ENCODE measurements around the gene PCDH18. TPM values are rescaled to one million over a fixed set of nuclear protein-coding genes. Genes with fewer than 3 reads are reported as not detected.
A peak's percentile ranks its signal among the peaks of the same experiment; 100 is the strongest.

PCDH18 gene
- total and polyA plus RNA-seq, 10 of the 15 experiments (the other 5 are each of a cell fraction or from before 2014, with no cell fraction given): 0.46 to 1.4 (median 0.96) TPM

DNA sequence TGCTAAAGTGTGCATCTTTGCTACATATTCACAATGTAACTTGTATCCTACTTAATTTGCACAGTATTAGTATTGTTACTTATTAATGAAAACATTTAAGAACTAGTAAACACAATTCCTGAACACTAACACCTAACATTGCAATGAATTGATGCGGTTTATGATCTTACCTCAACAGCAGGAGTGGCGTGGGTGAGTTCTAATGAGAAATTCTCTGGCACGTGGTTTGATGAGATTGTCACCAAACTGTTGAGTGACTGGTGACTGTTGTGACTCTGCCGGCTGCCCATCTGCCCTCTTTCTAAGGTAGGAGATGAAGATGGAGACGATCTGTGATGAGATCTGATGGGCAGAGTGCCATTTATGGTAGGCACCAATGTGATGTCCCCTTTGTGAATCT is 2.9 kb downstream of the PCDH18 start:
- ChIA-PET CTCF (no interaction called here), RAD21 (ENCODE audit: unreplicated experiment) (no interaction called here), POLR2A (no interaction called here), SMC1A (ENCODE audit: uncharacterized antibody, unreplicated experiment) (interaction anchor here (1.8 kb wide), 1 partner anchor 13 kb away, joined by 5 read pairs; no protein-coding TSS in a partner anchor)
- in situ Hi-C loops (cut with MboI) (no loop called here), intact Hi-C loops (cut with micrococcal nuclease; ENCODE audit: unreplicated experiment) (no loop called here)
- H3K4me3 ChIP-seq: no peak overlapping the region
- no peak overlapping the region for H3K27ac ChIP-seq (ENCODE audit: control insufficient read depth, insufficient read depth)
- no peak overlapping the region for H3K9ac ChIP-seq (ENCODE audit: control insufficient read depth, insufficient read depth, low read length)
- H3K4me1 ChIP-seq (ENCODE audit: control insufficient read depth, insufficient read depth, low read length): no peaks in the 10 kb centered on the region
- no TSS peak for BruUV-seq (replicated peaks)
- WGBS (ENCODE audit: insufficient coverage, insufficient replicate concordance, low lambda C conversion rate, missing lambda C conversion rate): 38% methylated on average over 5 of the region's 5 CpGs
- no peaks in the 10 kb centered on the region for H3K36me3 ChIP-seq (ENCODE audit: control insufficient read depth in 2 of 2, insufficient read depth in 2 of 2, low read length in 1 of 2)
- no peaks in the 10 kb centered on the region for H3K27me3 ChIP-seq (replicated peaks in 1 of 2; ENCODE audit: control insufficient read depth in 2 of 2, insufficient read depth in 2 of 2, low read length in 1 of 2)
- no peak for TF ChIP-seq WRNIP1 (IDR thresholded peaks at IDR 0.05; ENCODE audit: borderline replicate concordance, low read depth, low read length)
- TF ChIP-seq, protein P1, sequence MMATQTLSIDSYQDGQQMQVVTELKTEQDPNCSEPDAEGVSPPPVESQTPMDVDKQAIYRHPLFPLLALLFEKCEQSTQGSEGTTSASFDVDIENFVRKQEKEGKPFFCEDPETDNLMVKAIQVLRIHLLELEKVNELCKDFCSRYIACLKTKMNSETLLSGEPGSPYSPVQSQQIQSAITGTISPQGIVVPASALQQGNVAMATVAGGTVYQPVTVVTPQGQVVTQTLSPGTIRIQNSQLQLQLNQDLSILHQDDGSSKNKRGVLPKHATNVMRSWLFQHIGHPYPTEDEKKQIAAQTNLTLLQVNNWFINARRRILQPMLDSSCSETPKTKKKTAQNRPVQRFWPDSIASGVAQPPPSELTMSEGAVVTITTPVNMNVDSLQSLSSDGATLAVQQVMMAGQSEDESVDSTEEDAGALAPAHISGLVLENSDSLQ (IDR thresholded peaks at IDR 0.05): peak; percentile 46; the same call in 1 of the 2 replicates
- no peaks in the 10 kb centered on the region for H3K79me2 ChIP-seq (ENCODE audit: control insufficient read depth, insufficient read depth, low read length)
- H3K9me3 ChIP-seq (replicated peaks; ENCODE audit: control insufficient read depth, insufficient read depth, low read length): no peaks in the 10 kb centered on the region
- no peak overlapping the region for H2AFZ ChIP-seq (ENCODE audit: control insufficient read depth, low read depth, low read length)
- no peaks in the 10 kb centered on the region for H4K20me1 ChIP-seq (ENCODE audit: control insufficient read depth, insufficient read depth)
- ATAC-seq (peak; percentile 26), DNase-seq (ENCODE audit: low read depth, low spot score) (no peak), FAIRE-seq (no peak)
- no peak overlapping the region for H3K4me2 ChIP-seq (ENCODE audit: control insufficient read depth, insufficient read depth)

DNA sequence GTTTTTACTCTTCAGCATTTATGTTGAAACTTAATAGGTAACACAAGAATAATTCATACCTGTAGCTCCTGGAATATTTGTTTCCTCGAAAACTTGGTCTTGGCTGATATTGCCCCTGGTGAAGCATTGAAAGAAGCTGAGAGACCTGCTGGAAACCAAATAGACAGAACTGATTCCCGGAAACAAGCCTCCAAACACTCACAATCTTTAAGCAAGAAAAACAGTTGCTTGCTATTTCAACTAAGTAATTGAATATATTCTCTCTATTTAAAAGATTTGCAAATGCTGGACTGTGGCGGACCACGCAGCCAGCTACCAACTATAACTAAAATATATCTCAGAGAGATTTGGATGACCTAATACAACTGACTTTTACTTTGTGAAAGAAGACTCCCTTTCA is 3.6 kb downstream of the PCDH18 start:
- H3K79me2 ChIP-seq (ENCODE audit: control insufficient read depth, insufficient read depth, low read length): no peaks in the 10 kb centered on the region
- H3K4me1 ChIP-seq (ENCODE audit: control insufficient read depth, insufficient read depth, low read length): no peaks in the 10 kb centered on the region
- no peaks in the 10 kb centered on the region for H3K36me3 ChIP-seq (ENCODE audit: control insufficient read depth in 2 of 2, insufficient read depth in 2 of 2, low read length in 1 of 2)
- FAIRE-seq: no peak
- no peaks in the 10 kb centered on the region for H3K27me3 ChIP-seq (replicated peaks in 1 of 2; ENCODE audit: control insufficient read depth in 2 of 2, insufficient read depth in 2 of 2, low read length in 1 of 2)
- SMC1A ChIA-PET (ENCODE audit: uncharacterized antibody, unreplicated experiment): interaction anchor here (0.6 to 1.8 kb wide), 3 partner anchors 12 to 192 kb away, joined by 3 to 6 read pairs (median 5); no protein-coding TSS in a partner anchor
- WGBS (ENCODE audit: insufficient coverage, insufficient replicate concordance, low lambda C conversion rate, missing lambda C conversion rate): 24% methylated on average over 4 of the region's 4 CpGs
- DNase-seq (ENCODE audit: low read depth, low spot score): no peak
- H3K9ac ChIP-seq (ENCODE audit: control insufficient read depth, insufficient read depth, low read length): no peak overlapping the region
- no TSS peak for BruUV-seq (replicated peaks)
- TF ChIP-seq CBX3 (IDR thresholded peaks at IDR 0.05; ENCODE audit: borderline replicate concordance, low read depth): no peak
- no peak for TF ChIP-seq DPF2 (IDR thresholded peaks at IDR 0.05)
- no peak for TF ChIP-seq POLR2AphosphoS5 (IDR thresholded peaks at IDR 0.05; ENCODE audit: low read length)
- TF ChIP-seq ZBTB11 (CRISPR knock-in tag; IDR thresholded peaks at IDR 0.05): no peak
- TF ChIP-seq IKZF1 (conservative IDR thresholded peaks at IDR 0.05): no peak
- TF ChIP-seq WRNIP1 (IDR thresholded peaks at IDR 0.05; ENCODE audit: borderline replicate concordance, low read depth, low read length): no peak
- no peak for ATAC-seq
- POLR2A ChIA-PET: no interaction called here
- H2AFZ ChIP-seq (ENCODE audit: control insufficient read depth, low read depth, low read length): no peak overlapping the region
- H3K4me3 ChIP-seq: no peak overlapping the region
- no peaks in the 10 kb centered on the region for H4K20me1 ChIP-seq (ENCODE audit: control insufficient read depth, insufficient read depth)
- CTCF ChIA-PET: interaction anchor here (1.0 kb wide), 1 partner anchor 11 kb away, joined by 3 read pairs; no protein-coding TSS in a partner anchor
- in situ Hi-C loops (cut with MboI) (no loop called here), intact Hi-C loops (cut with micrococcal nuclease; ENCODE audit: unreplicated experiment) (no loop called here)
- H3K27ac ChIP-seq (ENCODE audit: control insufficient read depth, insufficient read depth): no peak overlapping the region
- RAD21 ChIA-PET (ENCODE audit: unreplicated experiment): no interaction called here
- H3K9me3 ChIP-seq (replicated peaks; ENCODE audit: control insufficient read depth, insufficient read depth, low read length): no peaks in the 10 kb centered on the region
- H3K4me2 ChIP-seq (ENCODE audit: control insufficient read depth, insufficient read depth): no peak overlapping the region
